HepG2 (cell line): ENCODE measurements around the gene ANO9. TPM values are rescaled to one million over a fixed set of nuclear protein-coding genes. Genes with fewer than 3 reads are reported as not detected.

ENCODE experiments used
- AKAP8 ChIP-seq: sonication (generic); formaldehyde crosslinking; IDR thresholded peaks from 2 replicates; pipeline ENCODE4 v1.5.1; 2020; ENCODE audit warnings: mild to moderate bottlenecking, missing genetic modification reagents
- BATF2 ChIP-seq: sonication (generic); formaldehyde crosslinking; IDR thresholded peaks from 2 replicates; pipeline ENCODE4 v1.8.0; 2022; ENCODE audit warnings: mild to moderate bottlenecking, missing genetic modification reagents, moderate library complexity
- CSRNP1 ChIP-seq: sonication (generic); formaldehyde crosslinking; IDR thresholded peaks from 2 replicates; pipeline ENCODE4 v1.8.1; 2023; ENCODE audit warnings: mild to moderate bottlenecking, missing genetic modification reagents
- HNF4A ChIP-seq: sonication (generic); formaldehyde crosslinking; IDR thresholded peaks from 2 replicates; pipeline ENCODE4 v1.4.0; 2020; ENCODE audit warnings: missing genetic modification reagents
- KAT7 ChIP-seq: IDR thresholded peaks from 2 replicates; pipeline ENCODE4 v1.6.1; 2018; ENCODE audit warnings: borderline replicate concordance, missing compliant biosample characterization
- LBX2 ChIP-seq: sonication (generic); formaldehyde crosslinking; IDR thresholded peaks from 2 replicates; pipeline ENCODE4 v1.5.0; 2020; ENCODE audit warnings: missing genetic modification reagents, mild to moderate bottlenecking, borderline replicate concordance
- MNT ChIP-seq: fragments of 450-650 bp; IDR thresholded peaks from 2 replicates; pipeline ENCODE4 v1.6.1; 2016
- MYC ChIP-seq: sonication (generic); formaldehyde crosslinking; IDR thresholded peaks from 2 replicates; pipeline ENCODE4 v1.9.0; 2021; ENCODE audit warnings: missing genetic modification reagents, borderline replicate concordance
- PAX8 ChIP-seq: sonication (generic); formaldehyde crosslinking; IDR thresholded peaks from 2 replicates; pipeline ENCODE4 v1.8.0; 2022; ENCODE audit warnings: mild to moderate bottlenecking, missing genetic modification reagents, borderline replicate concordance
- PCBP1 ChIP-seq: fragments of 200-400 bp; formaldehyde crosslinking; IDR thresholded peaks from 2 replicates; pipeline ENCODE4 v1.6.1; 2017; ENCODE audit warnings: mild to moderate bottlenecking, low read depth, low read length, borderline replicate concordance
- SKIL ChIP-seq: sonication (generic); formaldehyde crosslinking; IDR thresholded peaks from 2 replicates; pipeline ENCODE4 v1.8.0; 2022; ENCODE audit warnings: missing genetic modification reagents, mild to moderate bottlenecking, moderate library complexity, borderline replicate concordance
- SMAD9 ChIP-seq: sonication (generic); formaldehyde crosslinking; IDR thresholded peaks from 2 replicates; pipeline ENCODE4 v1.5.1; 2020; ENCODE audit warnings: mild to moderate bottlenecking, missing genetic modification reagents
- TOPORS ChIP-seq: sonication (generic); formaldehyde crosslinking; IDR thresholded peaks from 2 replicates; pipeline ENCODE4 v1.8.0; 2023; ENCODE audit warnings: mild to moderate bottlenecking, missing genetic modification reagents
- WIZ ChIP-seq: sonication (generic); formaldehyde crosslinking; IDR thresholded peaks from 2 replicates; pipeline ENCODE4 v1.5.1; 2020; ENCODE audit warnings: mild to moderate bottlenecking, missing genetic modification reagents
- ZBTB39 ChIP-seq: sonication (generic); formaldehyde crosslinking; IDR thresholded peaks from 2 replicates; pipeline ENCODE4 v1.5.0; 2020; ENCODE audit warnings: missing genetic modification reagents
- ZBTB8A ChIP-seq: sonication (generic); formaldehyde crosslinking; IDR thresholded peaks from 2 replicates; pipeline ENCODE4 v1.4.0; 2020; ENCODE audit warnings: mild to moderate bottlenecking, low read depth, missing genetic modification reagents, borderline replicate concordance
- ZNF205 ChIP-seq: IDR thresholded peaks from 2 replicates; pipeline ENCODE4 v1.6.1; 2018; ENCODE audit warnings: missing biosample characterization, missing genetic modification reagents
- ZNF34 ChIP-seq: sonication (generic); formaldehyde crosslinking; IDR thresholded peaks from 2 replicates; pipeline ENCODE4 v1.4.0; 2020; ENCODE audit warnings: mild to moderate bottlenecking, missing genetic modification reagents, borderline replicate concordance
- ZNF605 ChIP-seq: sonication (generic); formaldehyde crosslinking; IDR thresholded peaks from 2 replicates; pipeline ENCODE4 v1.8.0; 2022; ENCODE audit warnings: mild to moderate bottlenecking, missing genetic modification reagents
- polyA plus RNA-seq, 8 experiments: library from polyadenylated mRNA; depleted of rRNA in 3 of 8; stranded (reverse) in 7 of 8; unstranded in 1 of 8; fragments of >200 nt; fragmentation: Illumina TruSeq in 4 of 8; extraction: Trizol in 4 of 8; gene quantifications; 2 replicates each; pipeline versions ENCODE4 v1.2.1 to v1.2.3, GENCODE V29; 2011 to 2016; ENCODE audit warnings: low read depth in 4 of 8, missing spikeins in 1 of 8, mixed read lengths in 1 of 8; ENCODE audit not compliant: insufficient read depth in 1 of 8
- total RNA-seq, 5 experiments: library from RNA; depleted of rRNA; stranded (reverse); fragments of >200 nt; fragmentation: Illumina TruSeq; extraction: Trizol; gene quantifications; 2 replicates each; pipeline ENCODE4 v1.2.3, GENCODE V29; 2016; ENCODE audit warnings: low read depth in 1 of 5

Gene ANO9
- total and polyA plus RNA-seq, 2 of the 13 experiments (the other 11 are each of a cell fraction or from before 2014, with no cell fraction given): 8.9 to 14.3 TPM

GRCh38 chr11:447923-448731 lies 6.3 kb upstream of the ANO9 start (continued):
- TF ChIP-seq WIZ (CRISPR knock-in tag): peak; percentile 50; the same call in 1 of the 2 replicates
- TF ChIP-seq TOPORS (CRISPR knock-in tag): peak; percentile 41; the same call in 1 of the 2 replicates
- no peak for TF ChIP-seq BATF2 (CRISPR knock-in tag)
- TF ChIP-seq ZBTB8A (CRISPR knock-in tag): no peak
- no peak for TF ChIP-seq PAX8
- no peak for TF ChIP-seq ZBTB39
- no peak for TF ChIP-seq LBX2
- TF ChIP-seq KAT7 (CRISPR knock-in tag): peak; percentile 80; the same call in 1 of the 2 replicates
- TF ChIP-seq ZNF605 (CRISPR knock-in tag): peak; percentile 82
- TF ChIP-seq SMAD9: no peak; the same call in 1 of the 2 replicates
- TF ChIP-seq ZNF205 (CRISPR knock-in tag): peak; percentile 84; the same call in 1 of the 2 replicates
- no peak; the same call in 1 of the 2 replicates for TF ChIP-seq AKAP8 (CRISPR knock-in tag)
- TF ChIP-seq CSRNP1 (CRISPR knock-in tag): peak; percentile 84; the same call in 1 of the 2 replicates
- 0 out of 2 replicates have a peak, but pooled peaks have one; percentile 18 for TF ChIP-seq SKIL (CRISPR knock-in tag)
- no peak for TF ChIP-seq PCBP1
- TF ChIP-seq MYC (CRISPR knock-in tag): peak; percentile 89; the same call in 1 of the 2 replicates
- peak; percentile 77; the same call in 1 of the 2 replicates for TF ChIP-seq ZNF34 (CRISPR knock-in tag)
- TF ChIP-seq HNF4A: 0 out of 2 replicates have a peak, but pooled peaks have one; percentile 19
- TF ChIP-seq MNT: peak; percentile 81
